ENCODE measurements around the gene GPER1. TPM values are rescaled to one million over a fixed set of nuclear protein-coding genes. Genes with fewer than 3 reads are reported as not detected.

Gene GPER1
- total RNA-seq, 1 donor from 2014 or later: 2.5 TPM

DNA sequence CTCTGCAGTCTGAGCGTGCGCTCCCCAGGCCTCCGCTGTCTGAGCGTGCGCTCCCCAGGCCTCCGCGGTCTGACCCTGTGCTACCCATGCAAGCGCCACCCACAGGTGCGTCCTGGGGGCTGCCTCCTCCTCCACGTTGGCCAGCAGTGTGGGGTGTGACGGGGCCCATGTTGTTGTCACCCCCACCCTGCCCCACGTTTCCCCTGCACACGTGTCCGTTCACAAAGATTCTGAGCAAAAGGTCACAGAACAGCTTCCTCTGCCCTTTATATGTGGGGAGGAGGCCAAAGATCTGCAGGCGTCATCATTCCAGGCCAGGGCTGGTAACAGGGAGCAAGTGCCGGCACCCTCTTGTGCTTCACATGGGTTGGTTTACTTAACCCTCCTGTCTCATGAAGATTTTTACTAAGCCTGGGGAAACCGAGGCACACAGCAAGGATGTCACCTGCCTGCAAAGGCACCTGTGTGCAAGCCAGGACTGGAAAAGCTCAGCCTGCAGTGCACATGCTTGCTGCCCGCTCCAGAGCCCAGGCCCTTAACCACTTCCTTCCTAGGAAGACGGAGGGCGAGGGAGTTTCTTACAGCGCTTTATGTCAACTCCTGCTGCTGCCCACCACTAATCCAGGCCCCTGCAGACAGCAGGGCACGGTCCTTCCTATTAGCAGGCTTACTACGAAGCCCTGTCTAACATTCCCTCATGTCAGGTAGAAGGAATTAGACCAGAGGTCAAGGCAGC, 38.7 kb upstream of the GPER1 start:
- no peaks in the 10 kb centered on the region for H3K36me3 Mint-ChIP-seq (ENCODE audit: unreplicated experiment)
- H3K27me3 Mint-ChIP-seq (ENCODE audit: unreplicated experiment): no peaks in the 10 kb centered on the region

DNA sequence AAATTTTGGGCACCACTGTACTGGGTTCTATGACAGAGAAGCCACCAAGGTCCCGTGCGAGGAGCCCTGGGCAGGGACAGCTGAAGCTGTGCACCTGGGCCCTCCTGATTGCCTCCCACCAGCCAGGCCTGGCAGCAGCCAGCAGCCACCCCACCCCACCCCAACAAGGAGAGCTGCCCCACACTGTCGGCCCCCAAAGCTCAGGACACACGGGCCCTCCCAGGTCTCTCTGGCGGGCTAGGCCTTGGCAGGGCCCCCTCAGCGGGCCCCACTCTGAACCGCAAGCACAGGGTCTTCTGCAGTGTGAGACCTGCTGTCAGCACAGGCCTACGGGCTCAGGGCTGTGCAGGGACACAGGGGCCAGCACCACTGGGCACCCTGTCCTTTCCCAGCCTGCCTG, 38.1 kb upstream of the GPER1 start:
- H3K27ac Mint-ChIP-seq (ENCODE audit: unreplicated experiment): no peak overlapping the region
- peaks cover 7% of the 10 kb centered on the region for H3K4me1 Mint-ChIP-seq (ENCODE audit: unreplicated experiment)
- no peaks in the 10 kb centered on the region for H3K36me3 Mint-ChIP-seq (ENCODE audit: unreplicated experiment)
- H3K27me3 Mint-ChIP-seq (ENCODE audit: unreplicated experiment): no peaks in the 10 kb centered on the region
- no peak for DNase-seq (ENCODE audit: extremely low spot score, unreplicated experiment)
- H3K9me3 Mint-ChIP-seq (ENCODE audit: unreplicated experiment): no peaks in the 10 kb centered on the region
- TF ChIP-seq, protein P1, sequence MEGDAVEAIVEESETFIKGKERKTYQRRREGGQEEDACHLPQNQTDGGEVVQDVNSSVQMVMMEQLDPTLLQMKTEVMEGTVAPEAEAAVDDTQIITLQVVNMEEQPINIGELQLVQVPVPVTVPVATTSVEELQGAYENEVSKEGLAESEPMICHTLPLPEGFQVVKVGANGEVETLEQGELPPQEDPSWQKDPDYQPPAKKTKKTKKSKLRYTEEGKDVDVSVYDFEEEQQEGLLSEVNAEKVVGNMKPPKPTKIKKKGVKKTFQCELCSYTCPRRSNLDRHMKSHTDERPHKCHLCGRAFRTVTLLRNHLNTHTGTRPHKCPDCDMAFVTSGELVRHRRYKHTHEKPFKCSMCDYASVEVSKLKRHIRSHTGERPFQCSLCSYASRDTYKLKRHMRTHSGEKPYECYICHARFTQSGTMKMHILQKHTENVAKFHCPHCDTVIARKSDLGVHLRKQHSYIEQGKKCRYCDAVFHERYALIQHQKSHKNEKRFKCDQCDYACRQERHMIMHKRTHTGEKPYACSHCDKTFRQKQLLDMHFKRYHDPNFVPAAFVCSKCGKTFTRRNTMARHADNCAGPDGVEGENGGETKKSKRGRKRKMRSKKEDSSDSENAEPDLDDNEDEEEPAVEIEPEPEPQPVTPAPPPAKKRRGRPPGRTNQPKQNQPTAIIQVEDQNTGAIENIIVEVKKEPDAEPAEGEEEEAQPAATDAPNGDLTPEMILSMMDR (IDR thresholded peaks at IDR 0.05): no peak
- H3K4me3 Mint-ChIP-seq (ENCODE audit: unreplicated experiment): no peak overlapping the region

More for the DNA sequence above, 38.7 kb upstream of the GPER1 start:
- TF ChIP-seq, protein P1 (IDR thresholded peaks at IDR 0.05): no peak
- no peak overlapping the region for H3K4me3 Mint-ChIP-seq (ENCODE audit: unreplicated experiment)
- no peak overlapping the region for H3K27ac Mint-ChIP-seq (ENCODE audit: unreplicated experiment)
- no peak for DNase-seq (ENCODE audit: extremely low spot score, unreplicated experiment)
- peaks cover 7% of the 10 kb centered on the region for H3K4me1 Mint-ChIP-seq (ENCODE audit: unreplicated experiment)
- no peaks in the 10 kb centered on the region for H3K9me3 Mint-ChIP-seq (ENCODE audit: unreplicated experiment)

DNA sequence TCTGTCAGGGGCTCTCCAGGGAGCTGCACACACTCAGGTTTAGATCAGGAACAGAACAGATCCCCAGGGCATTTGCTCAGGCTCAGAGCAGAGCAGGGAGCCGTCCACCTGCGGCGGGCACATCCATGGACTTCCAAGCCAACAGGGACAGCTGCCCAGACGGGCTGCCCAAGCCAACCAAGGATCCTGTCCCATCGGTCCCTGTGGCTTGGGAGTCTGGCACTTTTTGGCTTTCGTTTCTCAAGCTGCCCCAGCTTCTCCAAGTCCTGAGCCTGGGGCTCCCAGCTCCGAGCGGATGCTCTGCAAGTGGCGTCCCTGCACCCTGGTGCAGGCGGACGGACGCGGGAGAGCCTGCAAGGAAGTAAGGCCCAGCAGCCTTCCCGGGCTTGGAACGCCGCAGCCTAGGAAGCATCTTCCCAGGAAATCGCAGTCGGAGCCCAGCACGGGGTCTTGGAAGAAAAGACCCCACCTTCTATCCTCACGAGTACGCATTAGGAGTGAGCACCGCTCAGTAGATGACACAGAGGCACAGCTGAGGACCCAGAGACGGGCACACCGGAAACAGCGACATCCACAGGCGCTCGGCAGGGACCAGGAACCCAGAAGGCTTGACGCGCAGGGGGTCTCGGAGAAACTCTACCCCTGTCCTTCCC, 37.5 kb upstream of the GPER1 start:
- Mint-ChIP-seq H3K4me1 (ENCODE audit: unreplicated experiment) (peaks cover 1% of the 10 kb centered on the region), H3K27ac (ENCODE audit: unreplicated experiment) (no peak overlapping the region), H3K27me3 (ENCODE audit: unreplicated experiment) (no peaks in the 10 kb centered on the region), H3K36me3 (ENCODE audit: unreplicated experiment) (no peaks in the 10 kb centered on the region), H3K9me3 (ENCODE audit: unreplicated experiment) (no peaks in the 10 kb centered on the region), H3K4me3 (ENCODE audit: unreplicated experiment) (no peak overlapping the region)
- TF ChIP-seq, protein P1 (IDR thresholded peaks at IDR 0.05): no peak
- DNase-seq (ENCODE audit: extremely low spot score, unreplicated experiment): no peak

DNA sequence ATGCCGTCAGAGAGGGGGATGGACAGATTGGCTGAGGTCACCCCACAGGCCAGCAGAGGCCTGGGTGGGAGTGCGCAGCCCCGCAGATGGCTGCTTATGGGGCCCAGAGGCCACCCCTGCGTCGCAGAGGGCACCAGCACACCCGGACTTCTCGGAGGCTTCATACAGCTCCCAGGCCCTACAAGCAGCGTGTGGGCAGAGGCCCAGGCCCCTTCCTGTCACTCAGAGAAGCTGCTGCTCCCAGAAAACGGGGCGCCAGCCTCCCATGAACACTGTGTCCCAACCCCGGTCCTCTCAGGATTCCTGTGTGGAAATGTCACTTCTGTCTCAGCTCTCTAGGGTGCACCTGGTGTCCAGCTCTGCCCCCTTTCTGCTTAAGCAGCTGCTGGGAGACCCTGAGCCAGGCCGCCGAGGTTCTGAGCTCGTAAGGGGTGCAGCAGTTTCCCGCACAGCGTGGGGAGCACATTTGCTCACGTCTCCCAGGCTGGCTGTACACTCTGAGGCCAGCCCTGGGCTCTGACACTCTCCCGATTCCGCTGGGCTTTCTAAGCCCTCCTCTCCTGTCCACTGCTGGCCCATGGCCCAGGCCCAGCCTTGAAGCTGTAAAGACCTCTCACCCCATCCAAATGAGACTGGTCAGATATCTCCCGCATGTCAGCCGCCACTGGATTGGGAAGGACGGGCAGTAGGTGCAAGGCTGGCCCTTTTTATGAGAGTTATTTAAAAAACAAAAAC, 36.8 kb upstream of the GPER1 start:
- Mint-ChIP-seq H3K36me3 (ENCODE audit: unreplicated experiment) (no peaks in the 10 kb centered on the region), H3K27ac (ENCODE audit: unreplicated experiment) (no peak overlapping the region), H3K9me3 (ENCODE audit: unreplicated experiment) (no peaks in the 10 kb centered on the region), H3K4me3 (ENCODE audit: unreplicated experiment) (no peak overlapping the region), H3K4me1 (ENCODE audit: unreplicated experiment) (no peaks in the 10 kb centered on the region), H3K27me3 (ENCODE audit: unreplicated experiment) (no peaks in the 10 kb centered on the region)
- no peak for DNase-seq (ENCODE audit: extremely low spot score, unreplicated experiment)
- TF ChIP-seq, protein P1 (IDR thresholded peaks at IDR 0.05): no peak

Measured in osteocyte (in vitro differentiated cells).